ENCODE data around the gene SLBP. TPM values are rescaled to one million over a fixed set of nuclear protein-coding genes. Genes with fewer than 3 reads are reported as not detected.

The SLBP gene
- total and polyA plus RNA-seq, 10 of the 15 experiments (the other 5 are each of a cell fraction or from before 2014, with no cell fraction given), result 94.4 to 278 (median 158) TPM

GRCh38 chr4:1684506-1685234 lies 27.4 kb downstream of the SLBP start (continued):
- TF ChIP-seq, protein P1, sequence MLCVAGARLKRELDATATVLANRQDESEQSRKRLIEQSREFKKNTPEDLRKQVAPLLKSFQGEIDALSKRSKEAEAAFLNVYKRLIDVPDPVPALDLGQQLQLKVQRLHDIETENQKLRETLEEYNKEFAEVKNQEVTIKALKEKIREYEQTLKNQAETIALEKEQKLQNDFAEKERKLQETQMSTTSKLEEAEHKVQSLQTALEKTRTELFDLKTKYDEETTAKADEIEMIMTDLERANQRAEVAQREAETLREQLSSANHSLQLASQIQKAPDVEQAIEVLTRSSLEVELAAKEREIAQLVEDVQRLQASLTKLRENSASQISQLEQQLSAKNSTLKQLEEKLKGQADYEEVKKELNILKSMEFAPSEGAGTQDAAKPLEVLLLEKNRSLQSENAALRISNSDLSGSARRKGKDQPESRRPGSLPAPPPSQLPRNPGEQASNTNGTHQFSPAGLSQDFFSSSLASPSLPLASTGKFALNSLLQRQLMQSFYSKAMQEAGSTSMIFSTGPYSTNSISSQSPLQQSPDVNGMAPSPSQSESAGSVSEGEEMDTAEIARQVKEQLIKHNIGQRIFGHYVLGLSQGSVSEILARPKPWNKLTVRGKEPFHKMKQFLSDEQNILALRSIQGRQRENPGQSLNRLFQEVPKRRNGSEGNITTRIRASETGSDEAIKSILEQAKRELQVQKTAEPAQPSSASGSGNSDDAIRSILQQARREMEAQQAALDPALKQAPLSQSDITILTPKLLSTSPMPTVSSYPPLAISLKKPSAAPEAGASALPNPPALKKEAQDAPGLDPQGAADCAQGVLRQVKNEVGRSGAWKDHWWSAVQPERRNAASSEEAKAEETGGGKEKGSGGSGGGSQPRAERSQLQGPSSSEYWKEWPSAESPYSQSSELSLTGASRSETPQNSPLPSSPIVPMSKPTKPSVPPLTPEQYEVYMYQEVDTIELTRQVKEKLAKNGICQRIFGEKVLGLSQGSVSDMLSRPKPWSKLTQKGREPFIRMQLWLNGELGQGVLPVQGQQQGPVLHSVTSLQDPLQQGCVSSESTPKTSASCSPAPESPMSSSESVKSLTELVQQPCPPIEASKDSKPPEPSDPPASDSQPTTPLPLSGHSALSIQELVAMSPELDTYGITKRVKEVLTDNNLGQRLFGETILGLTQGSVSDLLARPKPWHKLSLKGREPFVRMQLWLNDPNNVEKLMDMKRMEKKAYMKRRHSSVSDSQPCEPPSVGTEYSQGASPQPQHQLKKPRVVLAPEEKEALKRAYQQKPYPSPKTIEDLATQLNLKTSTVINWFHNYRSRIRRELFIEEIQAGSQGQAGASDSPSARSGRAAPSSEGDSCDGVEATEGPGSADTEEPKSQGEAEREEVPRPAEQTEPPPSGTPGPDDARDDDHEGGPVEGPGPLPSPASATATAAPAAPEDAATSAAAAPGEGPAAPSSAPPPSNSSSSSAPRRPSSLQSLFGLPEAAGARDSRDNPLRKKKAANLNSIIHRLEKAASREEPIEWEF (IDR thresholded peaks at IDR 0.05; ENCODE audit: insufficient replicate concordance, low read depth, low read length), result no peak
- TF ChIP-seq EP300 (IDR thresholded peaks at IDR 0.05; ENCODE audit: borderline replicate concordance in 1 of 2, control insufficient read depth in 1 of 2, low read depth in 2 of 2, low read length in 2 of 2), result no peak
- TF ChIP-seq ESRRA (IDR thresholded peaks at IDR 0.05; ENCODE audit: low read length), result no peak
- 0 out of 2 replicates have a peak, but pooled peaks have one; percentile 23 for TF ChIP-seq NRF1 (conservative IDR thresholded peaks at IDR 0.05; ENCODE audit: low read depth, low read length)
- no peak for TF ChIP-seq SP1 (IDR thresholded peaks at IDR 0.05; ENCODE audit: low read depth, low read length)
- no peak for TF ChIP-seq CBFB (IDR thresholded peaks at IDR 0.05; ENCODE audit: low read depth)
- TF ChIP-seq NR2F1 (conservative IDR thresholded peaks at IDR 0.05), result no peak; the same call in 1 of the 2 replicates
- TF ChIP-seq, protein P2, sequence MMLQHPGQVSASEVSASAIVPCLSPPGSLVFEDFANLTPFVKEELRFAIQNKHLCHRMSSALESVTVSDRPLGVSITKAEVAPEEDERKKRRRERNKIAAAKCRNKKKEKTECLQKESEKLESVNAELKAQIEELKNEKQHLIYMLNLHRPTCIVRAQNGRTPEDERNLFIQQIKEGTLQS (IDR thresholded peaks at IDR 0.05; ENCODE audit: borderline replicate concordance, extremely low read depth, low read depth, low read length), result no peak
- peak; percentile 42 for TF ChIP-seq KLF5 (IDR thresholded peaks at IDR 0.05; ENCODE audit: partially characterized antibody)
- TF ChIP-seq RB1 (IDR thresholded peaks at IDR 0.05; ENCODE audit: borderline replicate concordance), result 0 out of 2 replicates have a peak, but pooled peaks have one; percentile 33
- no peak for TF ChIP-seq RAD21 (IDR thresholded peaks at IDR 0.05; ENCODE audit: insufficient read depth, low read depth, low read length)

Measured in GM12878 (cell line).